ENCODE results near the gene AOPEP. TPM values are rescaled to one million over a fixed set of nuclear protein-coding genes. Genes with fewer than 3 reads are reported as not detected.

The AOPEP gene
- total RNA-seq, 1 experiment from 2014 or later = 36.4 TPM

GRCh38 chr9:95067897-95068296 lies 341.4 kb downstream of the AOPEP start:
- TF ChIP-seq REST (IDR thresholded peaks at IDR 0.05; ENCODE audit: insufficient read depth in 1 of 2, low read depth in 2 of 2, low read length in 1 of 2) = no peak
- no peak for TF ChIP-seq TCF7L2 (IDR thresholded peaks at IDR 0.05; ENCODE audit: low read depth, low read length)
- TF ChIP-seq POLR2AphosphoS5 (IDR thresholded peaks at IDR 0.05; ENCODE audit: low read depth, low read length) = no peak
- TF ChIP-seq SIN3A (IDR thresholded peaks at IDR 0.05; ENCODE audit: borderline replicate concordance, insufficient read depth, low read depth, low read length) = no peak
- no peak for TF ChIP-seq CTCF (IDR thresholded peaks at IDR 0.05)
- Histone ChIP-seq H3K9me3 (ENCODE audit: control insufficient read depth, insufficient read depth, low read depth, low read length) (no peaks in the 10 kb centered on the region), H3K36me3 (ENCODE audit: control insufficient read depth, insufficient read depth, low read length) (peaks cover 3% of the 10 kb centered on the region), H3K27ac (ENCODE audit: low read length) (no peak overlapping the region), H3K27me3 (ENCODE audit: control insufficient read depth, insufficient read depth, low read length) (no peaks in the 10 kb centered on the region), H3K4me3 (ENCODE audit: low read depth in 2 of 2, low read length in 2 of 2) (no peak overlapping the region), H3K4me1 (ENCODE audit: control insufficient read depth, insufficient read depth, low read length) (peaks cover 17% of the 10 kb centered on the region; the same call in 1 of the 2 replicates)
- intact Hi-C loops (cut with micrococcal nuclease; ENCODE audit: unreplicated experiment) (no loop called here), in situ Hi-C loops (cut with HindIII; ENCODE audit: low pct_unique_long_range_greater_than_20kb, low sequenced_read_pairs) (no loop called here)
- POLR2A ChIA-PET = no interaction called here
- CTCF ChIA-PET = no interaction called here
- ATAC-seq (no peak), DNase-seq (ENCODE audit: low read depth, low spot score) (no peak)
- no TSS peak for BruUV-seq (replicated peaks)

GRCh38 chr9:95070549-95071021 lies 344.1 kb downstream of the AOPEP start:
- ATAC-seq (no peak), DNase-seq (ENCODE audit: low read depth, low spot score) (no peak)
- Histone ChIP-seq H3K27me3 (ENCODE audit: control insufficient read depth, insufficient read depth, low read length) (no peaks in the 10 kb centered on the region), H3K27ac (ENCODE audit: low read length) (no peak overlapping the region), H3K4me3 (ENCODE audit: low read depth in 2 of 2, low read length in 2 of 2) (no peak overlapping the region), H3K36me3 (ENCODE audit: control insufficient read depth, insufficient read depth, low read length) (peaks cover 3% of the 10 kb centered on the region), H3K9me3 (ENCODE audit: control insufficient read depth, insufficient read depth, low read depth, low read length) (no peaks in the 10 kb centered on the region), H3K4me1 (ENCODE audit: control insufficient read depth, insufficient read depth, low read length) (peaks cover 17% of the 10 kb centered on the region; the same call in 1 of the 2 replicates)
- CTCF ChIA-PET = interaction anchor here (1.1 kb wide), 1 partner anchor 61 kb away, joined by 3 read pairs; no protein-coding TSS in a partner anchor
- intact Hi-C loops (cut with micrococcal nuclease; ENCODE audit: unreplicated experiment) (no loop called here), in situ Hi-C loops (cut with HindIII; ENCODE audit: low pct_unique_long_range_greater_than_20kb, low sequenced_read_pairs) (no loop called here)
- POLR2A ChIA-PET = no interaction called here
- BruUV-seq (replicated peaks) = no TSS peak
- TF ChIP-seq REST (IDR thresholded peaks at IDR 0.05; ENCODE audit: insufficient read depth in 1 of 2, low read depth in 2 of 2, low read length in 1 of 2) (no peak), CTCF (IDR thresholded peaks at IDR 0.05) (no peak), TCF7L2 (IDR thresholded peaks at IDR 0.05; ENCODE audit: low read depth, low read length) (no peak), SIN3A (IDR thresholded peaks at IDR 0.05; ENCODE audit: borderline replicate concordance, insufficient read depth, low read depth, low read length) (no peak), POLR2AphosphoS5 (IDR thresholded peaks at IDR 0.05; ENCODE audit: low read depth, low read length) (no peak)

All from Panc1 (cell line).